ENCODE measurements around the gene ATP11C. TPM values are rescaled to one million over a fixed set of nuclear protein-coding genes. Genes with fewer than 3 reads are reported as not detected.
"Not testable (repeated sequence)": the region's sequence is repeated elsewhere in the genome, so short reads cannot be mapped to it uniquely, and the experiment has no call there.

ATP11C gene
- total RNA-seq, 1 experiment from 2014 or later: 19.0 TPM

GRCh38 chrX:139924696-139925095 lies 8.2 kb downstream of the ATP11C start:
- no peaks in the 10 kb centered on the region for H3K36me3 Mint-ChIP-seq (ENCODE audit: insufficient read depth, unreplicated experiment)
- no peak overlapping the region for H3K4me3 Mint-ChIP-seq (ENCODE audit: unreplicated experiment)
- no peak overlapping the region for H3K27ac Mint-ChIP-seq (ENCODE audit: low read depth, unreplicated experiment)
- H3K4me1 Mint-ChIP-seq (ENCODE audit: insufficient read depth, unreplicated experiment): peaks cover 2% of the 10 kb centered on the region
- no peaks in the 10 kb centered on the region for H3K9me3 Mint-ChIP-seq (ENCODE audit: unreplicated experiment)
- POLR2A ChIA-PET: no interaction called here
- TF ChIP-seq CTCF (IDR thresholded peaks at IDR 0.05; ENCODE audit: unreplicated experiment): no peak
- no peaks in the 10 kb centered on the region for H3K27me3 Mint-ChIP-seq (ENCODE audit: insufficient read depth, unreplicated experiment)
- no peak for DNase-seq (ENCODE audit: unreplicated experiment)
- CTCF ChIA-PET: interaction anchor here (0.7 kb wide), 1 partner anchor 32 kb away, joined by 3 read pairs; no protein-coding TSS in a partner anchor
- no TSS peak for BruUV-seq (replicated peaks)
- intact Hi-C loops (cut with micrococcal nuclease): no loop called here

DNA sequence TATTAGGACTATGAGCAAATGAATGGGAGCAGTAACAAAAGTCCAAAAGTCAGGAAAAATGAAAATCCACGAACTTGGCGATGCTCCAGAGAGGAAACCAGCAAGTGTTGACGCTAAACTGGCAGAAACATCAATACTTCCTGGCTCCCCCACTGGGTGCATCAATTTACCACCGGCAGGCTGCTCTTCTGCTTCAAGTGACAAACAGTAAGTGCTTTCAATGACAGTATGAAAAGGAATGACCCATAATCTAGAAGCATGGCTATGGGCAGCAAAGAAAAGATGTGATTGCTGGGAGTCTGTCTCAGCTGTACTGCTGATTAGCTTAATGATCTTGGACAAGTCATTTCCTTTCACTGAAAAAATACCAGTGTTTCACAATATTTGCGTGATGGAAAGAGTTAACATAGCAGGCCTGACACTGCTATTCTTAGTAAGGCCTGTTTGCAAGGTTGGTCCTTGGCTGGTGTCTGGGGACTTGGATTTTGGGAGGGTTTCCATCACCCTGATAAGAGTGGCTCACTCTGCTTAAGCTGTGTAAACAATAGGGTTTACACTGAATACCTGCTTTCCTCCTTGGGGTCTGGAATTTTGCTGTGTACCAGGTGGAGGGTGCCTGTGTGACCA lies 8.7 kb downstream of the ATP11C start:
- ChIA-PET POLR2A (no interaction called here), CTCF (no interaction called here)
- no peak for DNase-seq (ENCODE audit: unreplicated experiment)
- H3K9me3 Mint-ChIP-seq (ENCODE audit: unreplicated experiment): no peaks in the 10 kb centered on the region
- no peak overlapping the region for H3K27ac Mint-ChIP-seq (ENCODE audit: low read depth, unreplicated experiment)
- no TSS peak for BruUV-seq (replicated peaks)
- no peak overlapping the region for H3K4me3 Mint-ChIP-seq (ENCODE audit: unreplicated experiment)
- no peaks in the 10 kb centered on the region for H3K36me3 Mint-ChIP-seq (ENCODE audit: insufficient read depth, unreplicated experiment)
- H3K4me1 Mint-ChIP-seq (ENCODE audit: insufficient read depth, unreplicated experiment): no peaks in the 10 kb centered on the region
- intact Hi-C loops (cut with micrococcal nuclease): no loop called here
- TF ChIP-seq CTCF (IDR thresholded peaks at IDR 0.05; ENCODE audit: unreplicated experiment): no peak
- no peaks in the 10 kb centered on the region for H3K27me3 Mint-ChIP-seq (ENCODE audit: insufficient read depth, unreplicated experiment)

GRCh38 chrX:139921142-139921541 lies 11.7 kb downstream of the ATP11C start:
- H3K27me3 Mint-ChIP-seq (ENCODE audit: insufficient read depth, unreplicated experiment); BruUV-seq (replicated peaks); DNase-seq (ENCODE audit: unreplicated experiment); H3K27ac Mint-ChIP-seq (ENCODE audit: low read depth, unreplicated experiment); POLR2A ChIA-PET; H3K4me3 Mint-ChIP-seq (ENCODE audit: unreplicated experiment); H3K36me3 Mint-ChIP-seq (ENCODE audit: insufficient read depth, unreplicated experiment); intact Hi-C loops (cut with micrococcal nuclease); H3K9me3 Mint-ChIP-seq (ENCODE audit: unreplicated experiment); CTCF ChIA-PET; H3K4me1 Mint-ChIP-seq (ENCODE audit: insufficient read depth, unreplicated experiment): not testable (repeated sequence)

DNA sequence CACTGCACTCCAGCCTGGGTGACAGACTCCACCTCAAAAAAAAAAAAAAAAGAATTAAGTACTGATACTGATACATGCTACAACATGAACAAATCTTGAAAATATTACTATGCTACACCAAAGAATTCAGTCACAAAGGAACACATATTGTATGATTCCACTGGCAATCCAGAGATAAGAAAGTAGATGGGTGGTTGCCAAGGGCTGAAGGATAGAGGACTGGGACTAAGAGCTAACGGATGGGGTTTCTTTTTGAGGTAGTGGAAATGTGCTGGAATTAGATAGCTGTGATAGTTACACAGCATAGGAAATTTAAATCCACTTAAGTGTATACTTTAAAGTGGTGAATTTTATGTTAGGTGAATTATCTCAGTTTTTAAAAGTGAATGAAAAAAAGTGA lies 12.5 kb downstream of the ATP11C start:
- CTCF ChIA-PET: no interaction called here
- H3K27ac Mint-ChIP-seq (ENCODE audit: low read depth, unreplicated experiment): no peak overlapping the region
- no peak for TF ChIP-seq CTCF (IDR thresholded peaks at IDR 0.05; ENCODE audit: unreplicated experiment)
- intact Hi-C loops (cut with micrococcal nuclease): no loop called here
- BruUV-seq (replicated peaks): no TSS peak
- no peaks in the 10 kb centered on the region for H3K36me3 Mint-ChIP-seq (ENCODE audit: insufficient read depth, unreplicated experiment)
- H3K27me3 Mint-ChIP-seq (ENCODE audit: insufficient read depth, unreplicated experiment): no peaks in the 10 kb centered on the region
- no peaks in the 10 kb centered on the region for H3K4me1 Mint-ChIP-seq (ENCODE audit: insufficient read depth, unreplicated experiment)
- DNase-seq (ENCODE audit: unreplicated experiment): no peak
- no peak overlapping the region for H3K4me3 Mint-ChIP-seq (ENCODE audit: unreplicated experiment)
- POLR2A ChIA-PET: no interaction called here
- no peaks in the 10 kb centered on the region for H3K9me3 Mint-ChIP-seq (ENCODE audit: unreplicated experiment)

DNA sequence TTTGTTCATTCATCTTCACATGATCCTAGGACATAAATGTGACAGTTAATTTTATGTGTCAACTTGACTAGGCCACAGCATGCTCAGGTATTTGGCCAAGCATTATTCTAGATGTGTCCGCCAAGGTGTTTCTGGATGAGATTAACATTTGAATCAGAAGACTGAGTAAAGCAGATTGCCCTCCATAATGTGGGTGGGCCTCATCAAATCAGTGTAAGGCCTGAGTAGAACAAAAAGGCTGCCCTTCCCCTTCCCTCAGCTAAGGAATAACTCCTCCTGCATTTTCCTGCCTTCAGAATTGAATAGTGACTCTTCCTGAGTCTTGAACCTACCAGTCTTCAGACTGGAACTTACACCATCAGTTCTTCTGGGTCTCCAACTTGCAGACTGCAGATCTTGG lies 18.4 kb downstream of the ATP11C start:
- no peak overlapping the region for H3K4me3 Mint-ChIP-seq (ENCODE audit: unreplicated experiment)
- TF ChIP-seq CTCF (IDR thresholded peaks at IDR 0.05; ENCODE audit: unreplicated experiment): no peak
- DNase-seq (ENCODE audit: unreplicated experiment): no peak
- peaks cover 6% of the 10 kb centered on the region for H3K9me3 Mint-ChIP-seq (ENCODE audit: unreplicated experiment)
- H3K4me1 Mint-ChIP-seq (ENCODE audit: insufficient read depth, unreplicated experiment): no peaks in the 10 kb centered on the region
- ChIA-PET POLR2A (interaction anchor here (1.0 to 1.3 kb wide), 3 partner anchors 13 to 18 kb away, joined by 3 read pairs; partner anchors contain the start of gene ATP11C), CTCF (no interaction called here)
- no peaks in the 10 kb centered on the region for H3K36me3 Mint-ChIP-seq (ENCODE audit: insufficient read depth, unreplicated experiment)
- intact Hi-C loops (cut with micrococcal nuclease): no loop called here
- no TSS peak for BruUV-seq (replicated peaks)
- no peaks in the 10 kb centered on the region for H3K27me3 Mint-ChIP-seq (ENCODE audit: insufficient read depth, unreplicated experiment)
- H3K27ac Mint-ChIP-seq (ENCODE audit: low read depth, unreplicated experiment): no peak overlapping the region

All from MCF 10A (cell line).